ENCODE results near the gene BRD3OS.

DNA sequence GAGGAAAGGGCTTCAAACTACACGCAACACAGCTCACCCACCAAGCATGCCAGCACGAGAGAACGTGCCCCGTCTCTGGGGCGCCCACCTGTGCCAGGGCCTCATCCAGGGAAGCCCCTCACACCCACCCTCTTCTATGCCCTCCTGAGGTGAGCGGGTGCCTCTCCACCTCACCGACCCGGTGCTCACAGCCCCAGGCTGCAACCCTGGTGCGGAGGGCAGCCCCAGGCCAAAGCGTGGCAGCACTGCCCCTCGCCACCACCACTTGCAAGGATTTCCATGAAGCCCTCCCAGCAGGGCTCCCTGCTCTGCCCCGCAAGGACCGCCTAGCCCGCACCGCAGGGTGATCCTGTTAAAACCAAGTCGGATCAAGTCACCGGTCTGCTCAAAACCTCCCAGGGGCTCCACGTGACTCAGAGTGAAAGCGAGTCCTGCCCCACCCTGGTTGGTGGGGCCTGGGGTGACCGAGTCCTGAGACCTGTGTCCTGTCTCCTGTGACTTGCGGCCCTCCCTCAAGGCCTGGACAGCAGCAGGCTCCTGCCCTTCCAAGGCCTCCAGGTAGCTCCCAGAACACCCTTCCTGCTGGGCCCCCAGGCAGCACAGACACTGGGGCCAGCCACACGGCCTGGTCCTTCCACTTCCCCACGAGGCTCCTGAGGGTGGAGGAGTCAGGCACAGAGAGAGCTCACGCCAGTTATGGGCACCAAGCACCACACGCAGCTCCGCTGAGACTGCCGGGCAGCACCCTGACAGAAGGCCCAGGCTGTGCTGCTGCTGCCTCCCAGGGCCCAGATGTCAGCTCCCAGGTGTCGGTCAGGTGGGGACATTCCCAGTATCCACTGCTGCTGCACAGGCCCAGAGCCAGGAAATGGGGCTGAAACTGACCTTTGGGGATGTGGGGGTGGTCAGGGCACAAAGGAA is 29.9 kb downstream of the BRD3OS start:
- TF ChIP-seq POLR2AphosphoS5 (IDR thresholded peaks at IDR 0.05) (no peak), EP300 (IDR thresholded peaks at IDR 0.05) (no peak), POLR2A (IDR thresholded peaks at IDR 0.05) (no peak)
- TF ChIP-seq, protein P1, sequence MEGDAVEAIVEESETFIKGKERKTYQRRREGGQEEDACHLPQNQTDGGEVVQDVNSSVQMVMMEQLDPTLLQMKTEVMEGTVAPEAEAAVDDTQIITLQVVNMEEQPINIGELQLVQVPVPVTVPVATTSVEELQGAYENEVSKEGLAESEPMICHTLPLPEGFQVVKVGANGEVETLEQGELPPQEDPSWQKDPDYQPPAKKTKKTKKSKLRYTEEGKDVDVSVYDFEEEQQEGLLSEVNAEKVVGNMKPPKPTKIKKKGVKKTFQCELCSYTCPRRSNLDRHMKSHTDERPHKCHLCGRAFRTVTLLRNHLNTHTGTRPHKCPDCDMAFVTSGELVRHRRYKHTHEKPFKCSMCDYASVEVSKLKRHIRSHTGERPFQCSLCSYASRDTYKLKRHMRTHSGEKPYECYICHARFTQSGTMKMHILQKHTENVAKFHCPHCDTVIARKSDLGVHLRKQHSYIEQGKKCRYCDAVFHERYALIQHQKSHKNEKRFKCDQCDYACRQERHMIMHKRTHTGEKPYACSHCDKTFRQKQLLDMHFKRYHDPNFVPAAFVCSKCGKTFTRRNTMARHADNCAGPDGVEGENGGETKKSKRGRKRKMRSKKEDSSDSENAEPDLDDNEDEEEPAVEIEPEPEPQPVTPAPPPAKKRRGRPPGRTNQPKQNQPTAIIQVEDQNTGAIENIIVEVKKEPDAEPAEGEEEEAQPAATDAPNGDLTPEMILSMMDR (IDR thresholded peaks at IDR 0.05) = no peak

All from gastroesophageal sphincter (tissue), 3 donors.